Medulla oblongata (tissue), 1 donor: ENCODE measurements around the gene KCNC2.

Experiments
- DNase-seq: peaks from one replicate; pipeline ENCODE4 v3.0.0-alpha.2; 2015; ENCODE audit errors: extremely low spot score

KCNC2 gene

DNA sequence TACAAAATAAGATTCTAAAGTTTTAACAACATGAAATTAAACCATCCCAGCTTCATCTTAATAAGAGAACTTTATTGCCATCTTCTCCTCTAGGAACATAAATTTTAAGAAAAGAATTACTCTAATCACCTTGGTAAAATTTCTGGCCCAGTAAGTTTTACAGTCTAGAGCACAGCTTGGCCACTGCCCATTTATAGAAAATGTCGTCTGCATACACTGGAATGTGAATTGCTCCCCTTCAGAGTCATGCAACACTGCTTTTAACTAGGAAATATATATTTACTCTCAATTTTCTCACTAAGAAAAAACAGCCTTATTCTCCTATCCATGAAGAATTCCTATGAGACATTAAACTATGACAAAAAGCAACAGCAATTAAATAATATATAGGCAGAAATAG lies 48.2 kb downstream of the KCNC2 start:
- DNase-seq = no peak

DNA sequence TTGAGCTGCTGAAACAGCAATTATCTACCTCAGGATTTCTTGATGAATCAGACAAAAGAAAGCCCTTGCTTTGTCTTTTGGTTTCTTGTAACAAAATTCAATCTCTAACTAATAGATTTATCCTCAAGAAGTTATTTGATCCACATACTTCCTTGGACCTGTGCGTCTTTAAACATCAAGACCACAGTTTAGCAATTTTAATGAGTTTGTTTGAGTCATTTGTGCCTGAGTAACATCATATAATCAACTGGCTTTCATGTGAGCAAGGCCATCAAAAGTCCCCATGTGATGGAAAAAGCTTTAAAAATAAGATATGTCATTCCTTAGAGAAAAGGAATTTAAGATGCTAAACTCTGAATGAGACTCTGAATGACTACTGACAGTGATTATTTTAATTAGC lies 52.3 kb downstream of the KCNC2 start:
- no peak for DNase-seq

DNA sequence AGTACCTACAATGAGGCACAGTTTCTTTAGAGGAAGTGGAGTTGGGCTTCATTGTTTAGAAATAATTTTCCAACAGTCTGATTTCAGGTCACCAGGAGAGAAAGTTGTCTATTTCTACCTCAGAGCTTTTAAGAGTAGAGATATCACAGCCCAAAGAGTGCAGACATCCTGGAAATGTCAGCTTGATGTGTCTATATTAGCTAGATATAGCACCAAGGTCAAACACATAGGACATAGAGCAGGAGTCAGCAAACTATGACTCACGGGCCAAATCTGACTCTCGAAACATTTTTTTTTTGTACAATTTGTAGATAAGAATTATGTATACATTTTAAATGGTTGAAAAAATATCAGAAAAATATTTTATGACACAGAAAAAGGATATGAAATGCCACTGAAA lies 53.7 kb downstream of the KCNC2 start:
- DNase-seq = no peak

DNA sequence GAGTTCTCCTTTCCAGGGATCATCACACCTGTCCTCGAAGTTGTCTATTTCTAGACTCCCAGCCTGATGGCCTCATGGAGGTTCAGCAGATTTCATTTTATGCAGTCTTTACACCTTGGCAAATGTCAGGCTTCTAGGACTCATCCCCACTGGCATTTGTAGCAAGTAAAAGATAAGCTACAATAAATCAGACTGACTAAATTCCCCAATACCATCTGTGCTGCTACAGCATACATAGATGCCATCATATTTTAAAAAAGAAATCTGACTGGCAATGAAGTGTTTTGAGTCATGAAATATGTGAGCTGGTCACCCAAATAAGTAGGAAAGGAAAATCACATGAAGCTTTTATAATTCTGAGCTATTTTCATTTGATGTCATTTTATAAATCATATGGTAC lies 55.3 kb downstream of the KCNC2 start:
- no peak for DNase-seq

DNA sequence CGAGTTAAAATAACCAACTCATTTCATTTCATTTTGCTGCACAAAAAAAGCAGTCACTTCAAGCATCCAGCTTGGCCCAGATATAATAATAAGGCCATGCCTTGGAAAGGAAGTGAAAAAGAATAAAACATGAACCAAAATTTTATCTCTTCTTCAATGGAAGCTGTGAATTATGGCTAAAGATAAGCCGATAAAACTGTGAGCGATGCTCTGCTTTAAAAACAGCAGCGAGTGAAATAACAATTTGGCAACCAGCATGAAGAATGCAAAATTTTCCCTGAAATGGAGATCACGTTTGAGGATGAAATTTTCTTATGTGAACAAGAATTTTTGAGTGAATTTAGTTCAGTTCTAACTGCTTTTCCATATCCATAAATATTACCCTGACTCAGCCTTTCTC lies 70.4 kb downstream of the KCNC2 start:
- no peak for DNase-seq

DNA sequence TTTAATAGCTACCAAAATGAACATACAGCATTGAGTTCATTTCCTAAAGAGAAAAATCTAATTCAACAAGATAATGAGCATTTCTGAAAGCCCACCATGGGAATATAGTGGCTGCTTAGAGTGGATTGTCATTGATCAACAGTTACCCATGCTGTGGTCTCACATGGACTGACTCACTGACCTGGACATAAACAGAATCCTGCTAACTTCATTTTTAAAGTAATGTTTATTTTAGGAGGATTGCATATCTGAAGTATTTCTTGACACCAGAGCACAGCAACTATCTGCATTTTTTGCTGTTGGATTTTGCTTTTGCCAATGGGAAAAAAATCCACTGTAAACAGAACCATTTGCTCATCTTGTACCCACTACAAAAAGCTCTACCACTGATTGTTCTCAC lies 71.7 kb downstream of the KCNC2 start:
- no peak for DNase-seq

DNA sequence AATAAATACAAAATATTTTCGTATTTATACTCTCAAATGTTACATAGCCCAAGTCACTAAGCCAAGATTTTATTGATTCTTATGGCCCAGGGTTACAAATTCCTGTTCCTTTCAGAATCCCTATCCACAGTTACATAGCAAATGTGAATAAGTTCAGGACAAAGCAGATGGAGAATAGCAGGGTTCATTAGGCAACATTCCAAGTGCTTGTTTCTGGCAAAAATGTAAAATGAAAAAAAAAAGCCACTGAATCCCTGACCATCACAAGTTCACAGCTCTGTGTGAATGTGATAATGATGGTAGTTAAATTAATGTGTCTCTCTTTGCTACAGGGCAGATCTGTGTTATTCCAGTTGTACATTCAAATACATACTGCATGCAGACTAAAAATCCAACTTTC lies 74.6 kb downstream of the KCNC2 start:
- DNase-seq = no peak

DNA sequence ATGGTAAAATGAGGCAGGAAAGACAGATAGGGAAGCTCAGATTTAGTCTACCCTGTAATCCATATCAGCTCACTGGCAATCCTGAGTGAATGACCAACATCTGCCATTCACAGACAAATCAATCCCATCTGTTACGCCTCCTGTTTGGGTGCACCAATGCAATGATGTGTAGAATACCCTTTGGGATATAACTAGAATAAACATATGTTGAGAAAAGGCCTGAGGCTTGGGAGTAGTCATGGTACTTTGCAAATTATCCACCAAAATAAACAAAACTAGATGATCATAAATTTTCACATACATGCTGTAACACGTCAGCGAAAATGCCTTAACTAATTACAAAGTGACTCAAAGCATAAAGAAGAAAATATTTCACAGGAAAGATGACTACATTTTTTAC lies 78.8 kb downstream of the KCNC2 start:
- no peak for DNase-seq

DNA sequence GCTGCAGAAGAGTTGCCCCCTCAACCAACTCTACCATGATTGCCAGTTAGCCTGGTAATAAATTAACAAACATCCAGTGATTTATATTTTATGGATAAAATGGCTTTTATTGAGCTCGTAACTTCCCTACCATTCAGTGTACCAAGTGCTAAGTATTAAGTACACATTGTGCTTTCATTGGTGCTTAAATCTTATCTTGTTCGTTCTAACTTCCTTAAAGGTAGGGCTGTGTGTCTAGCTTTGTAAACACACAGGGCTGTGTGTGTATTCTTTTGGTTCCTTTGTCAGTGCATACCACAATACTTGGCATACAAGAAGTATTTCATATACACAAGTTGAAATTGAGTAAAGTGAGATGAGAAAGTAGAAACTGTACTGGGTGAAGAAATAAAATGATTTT lies 80.4 kb downstream of the KCNC2 start:
- no peak for DNase-seq

DNA sequence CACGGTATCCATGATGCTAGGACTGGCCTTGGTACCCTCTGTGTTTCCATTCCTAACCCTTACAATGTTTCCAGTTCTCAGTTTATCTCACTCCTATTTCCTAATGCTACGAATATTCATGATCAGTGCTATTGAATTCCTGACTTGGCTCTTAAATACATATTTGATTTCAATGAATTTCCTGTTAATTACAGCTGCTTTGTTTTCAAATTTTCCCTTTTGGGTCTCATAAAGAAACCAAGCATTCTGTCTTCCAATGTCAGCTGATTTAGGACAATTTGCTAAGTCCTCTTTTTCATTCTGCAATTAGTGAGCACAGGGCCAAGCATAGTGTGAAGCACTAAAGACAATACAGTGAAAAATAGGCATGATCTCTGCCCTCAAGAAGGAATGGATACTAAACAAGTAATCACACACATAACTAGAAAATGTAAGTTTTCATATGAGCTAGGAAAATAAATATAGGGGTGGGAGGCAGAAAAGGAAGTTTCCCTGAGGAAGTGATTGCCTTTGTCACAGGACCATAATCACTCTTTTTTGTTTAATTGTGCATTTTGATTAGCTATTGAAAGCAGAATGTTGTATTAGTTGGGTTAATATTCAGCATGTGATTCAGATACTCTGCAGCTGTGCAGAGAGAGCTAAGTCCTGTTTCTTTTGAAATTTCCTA lies 88.5 kb downstream of the KCNC2 start:
- DNase-seq = no peak

DNA sequence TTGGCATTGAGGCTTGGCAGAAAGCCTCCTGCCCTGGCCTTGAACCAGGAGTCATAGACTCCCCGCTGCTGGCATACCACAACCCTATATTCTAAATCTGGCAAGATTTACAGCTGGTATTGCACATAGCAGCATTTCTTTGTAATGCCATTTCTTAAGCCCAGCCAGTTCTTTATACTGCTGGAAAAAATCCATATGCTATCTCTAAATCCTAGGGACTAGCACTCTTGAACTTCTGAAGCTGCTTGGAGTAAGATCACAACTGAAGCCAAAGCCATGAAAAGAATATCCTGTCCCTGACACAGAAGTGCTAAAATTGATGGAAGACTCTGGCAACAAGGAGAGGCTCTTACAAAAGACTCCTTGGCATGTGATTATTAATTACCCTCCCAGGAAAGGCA lies 89.3 kb downstream of the KCNC2 start:
- no peak for DNase-seq

DNA sequence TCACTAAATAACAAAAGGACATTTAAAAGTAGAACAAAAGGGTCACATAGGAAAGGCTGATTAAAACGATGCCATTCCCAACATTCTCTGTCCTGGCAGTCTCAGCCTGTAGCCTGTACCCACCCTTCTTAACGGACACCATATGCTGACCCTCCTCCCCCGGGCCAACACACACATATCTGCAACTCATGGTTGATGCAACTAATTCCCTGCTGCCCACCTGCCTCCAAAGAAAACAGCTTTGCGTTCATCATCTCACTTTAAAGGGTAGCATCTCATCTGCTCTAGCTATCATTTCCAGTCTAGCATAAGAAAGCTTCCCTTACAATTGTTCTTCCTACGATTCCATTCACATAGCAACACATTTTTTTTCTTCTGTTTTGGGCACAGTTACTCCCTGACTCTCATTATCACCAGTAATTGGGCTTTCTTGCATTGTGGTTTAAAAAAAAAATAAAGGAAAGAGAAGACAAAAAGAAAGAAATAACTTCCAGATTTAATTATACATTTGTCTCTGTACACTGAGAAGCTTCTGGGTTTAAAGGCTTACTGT lies 92.9 kb downstream of the KCNC2 start:
- no peak for DNase-seq

DNA sequence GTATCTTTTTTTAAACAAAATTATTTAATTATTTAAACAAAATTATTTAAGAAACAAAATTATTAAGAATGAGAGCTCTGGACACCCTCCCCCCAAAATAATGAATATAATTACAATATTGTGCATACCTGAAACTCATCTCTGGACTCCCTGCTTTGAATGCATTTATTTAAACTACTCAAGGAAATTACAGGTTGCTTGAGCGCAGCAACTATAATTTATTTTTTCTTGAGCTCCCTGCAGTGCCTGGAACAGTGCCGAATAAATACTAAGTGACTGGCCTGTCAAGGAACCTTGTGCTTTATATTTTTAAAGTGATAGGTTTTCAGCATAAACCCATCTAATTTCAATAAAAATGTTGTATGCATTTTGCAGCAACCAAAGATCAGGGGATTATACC lies 93.9 kb downstream of the KCNC2 start:
- DNase-seq = no peak

DNA sequence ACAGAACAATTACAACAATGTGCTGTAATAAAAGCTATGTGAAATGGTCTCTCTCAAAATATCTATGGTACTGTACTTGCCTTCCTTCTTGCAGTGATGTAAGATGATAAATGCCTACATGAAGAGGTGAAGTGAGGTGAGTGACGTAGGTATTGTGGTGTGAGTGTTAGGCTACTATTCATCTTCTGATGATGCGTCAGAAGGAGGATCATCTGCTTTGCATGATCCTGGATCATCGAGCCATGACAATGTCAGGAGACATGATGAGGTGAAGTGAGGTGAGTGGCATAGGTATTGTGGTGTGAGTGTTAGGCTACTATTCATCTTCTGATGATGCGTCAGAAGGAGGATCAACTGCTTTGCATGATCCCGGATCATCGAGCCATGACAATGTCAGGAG lies 105.8 kb downstream of the KCNC2 start:
- no peak for DNase-seq

DNA sequence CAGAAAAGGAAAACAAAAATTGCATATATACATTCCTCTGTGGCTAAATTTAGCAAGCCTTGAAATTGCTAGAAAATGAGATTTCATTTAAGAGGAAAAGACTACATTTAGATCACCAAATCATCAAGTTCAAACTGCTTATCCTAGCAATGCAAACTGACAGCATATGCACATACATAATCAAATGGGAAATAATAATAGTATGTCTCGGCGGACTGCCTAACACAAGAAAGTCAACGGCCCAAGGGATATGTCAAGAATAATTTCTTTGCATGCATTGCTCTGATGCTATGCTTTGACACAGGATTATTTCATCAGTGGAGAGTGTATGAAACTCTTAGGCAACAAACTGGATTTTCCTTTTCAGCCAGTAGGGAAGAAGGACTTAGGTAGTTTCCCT lies 107.9 kb downstream of the KCNC2 start:
- no peak for DNase-seq

DNA sequence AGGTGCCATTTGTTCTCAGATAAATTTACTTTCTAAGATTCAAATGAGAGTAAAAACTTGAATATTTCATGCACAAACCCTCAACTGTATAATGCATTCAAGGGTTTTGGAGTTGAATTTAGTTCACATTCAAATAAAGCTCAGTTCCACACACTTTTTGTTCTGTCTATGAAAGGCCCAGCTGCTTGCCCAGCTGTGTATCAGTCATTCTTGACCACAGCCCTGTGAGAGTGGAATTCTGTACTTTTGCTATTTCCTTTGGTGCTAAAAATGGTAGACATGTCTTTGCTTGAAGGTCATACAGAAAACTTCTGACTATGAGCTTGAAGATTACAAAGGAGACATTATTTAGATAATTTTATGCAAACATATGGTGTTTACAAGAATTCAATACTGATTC lies 110.4 kb downstream of the KCNC2 start:
- no peak for DNase-seq

DNA sequence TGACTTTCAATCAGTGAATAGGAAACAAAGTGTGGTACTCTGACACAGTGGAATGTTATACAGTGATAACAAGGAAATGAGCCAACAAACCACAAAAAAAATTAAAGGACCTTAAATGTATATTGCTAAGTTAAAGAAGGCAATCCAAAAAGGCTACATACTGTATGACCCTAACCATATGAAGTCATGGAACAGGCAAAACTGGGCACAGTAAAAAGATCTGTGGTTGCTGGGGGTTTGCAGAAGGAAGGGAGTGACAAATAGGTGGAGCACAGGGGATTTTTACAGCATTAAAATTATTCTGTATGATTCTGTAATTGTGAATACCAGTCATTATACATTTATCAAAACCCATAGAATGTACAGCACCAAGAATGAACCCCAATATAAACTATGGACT lies 112.6 kb downstream of the KCNC2 start:
- DNase-seq = no peak

DNA sequence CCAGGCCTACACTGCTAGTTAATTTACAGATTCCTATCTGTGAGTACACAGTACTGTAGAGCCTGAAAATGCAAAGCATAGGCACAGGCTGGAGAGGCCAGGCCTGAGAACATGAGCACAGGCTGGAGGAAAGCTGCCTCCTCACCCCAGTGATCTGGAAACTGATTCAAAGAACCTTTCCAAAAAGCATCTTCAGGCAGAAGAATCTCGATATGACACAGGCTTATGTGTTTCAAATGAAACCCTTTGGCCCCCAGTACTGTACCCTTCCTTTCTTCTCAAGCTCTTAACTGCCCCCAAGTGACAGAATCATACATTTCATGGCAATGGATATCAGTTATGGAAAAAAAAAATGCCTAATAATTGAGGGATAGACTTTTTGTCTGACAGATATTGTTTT lies 122.0 kb downstream of the KCNC2 start:
- no peak for DNase-seq

DNA sequence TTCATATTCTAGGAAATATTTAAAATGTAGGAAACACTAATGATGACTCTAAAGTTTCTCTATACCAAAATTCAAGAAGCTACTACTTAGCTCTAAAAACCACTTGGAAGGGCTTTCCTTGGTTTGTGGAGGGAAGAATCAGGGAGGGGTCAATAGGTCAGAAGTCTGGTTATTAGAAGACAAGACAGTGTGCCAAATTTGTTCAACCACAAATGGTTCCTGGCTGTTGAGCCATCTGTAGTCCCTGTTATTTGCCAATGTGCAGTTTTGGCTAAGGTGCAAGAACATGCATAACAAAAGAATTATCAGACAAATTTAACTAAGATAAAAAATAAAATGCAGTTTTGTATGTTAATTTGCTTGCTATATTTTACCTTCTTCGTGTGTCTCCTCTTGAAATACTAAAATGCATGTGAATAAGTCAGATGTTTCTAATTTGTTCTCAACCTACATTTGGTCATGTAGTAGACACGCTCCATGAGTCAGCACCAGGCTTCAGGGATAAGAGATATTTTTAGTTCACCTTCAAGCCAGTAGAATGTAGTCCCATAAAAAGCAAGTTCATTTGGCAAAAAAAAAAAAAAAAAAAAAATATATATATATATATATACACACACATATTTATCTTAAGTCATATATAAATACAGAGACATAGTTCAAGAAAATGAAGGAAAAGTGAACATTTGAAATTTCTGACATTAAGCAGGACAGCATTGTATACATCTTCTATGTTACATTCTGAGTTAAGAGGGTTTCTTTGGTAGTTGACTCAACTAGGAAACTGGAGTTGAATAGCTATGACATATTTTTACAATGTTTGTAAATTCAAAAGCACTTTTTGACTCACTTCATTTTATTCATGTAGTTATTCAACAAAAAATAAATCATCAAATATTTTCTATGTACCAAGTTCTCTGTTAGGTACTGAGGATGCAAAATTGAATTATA lies 123.3 kb downstream of the KCNC2 start:
- DNase-seq = no peak

DNA sequence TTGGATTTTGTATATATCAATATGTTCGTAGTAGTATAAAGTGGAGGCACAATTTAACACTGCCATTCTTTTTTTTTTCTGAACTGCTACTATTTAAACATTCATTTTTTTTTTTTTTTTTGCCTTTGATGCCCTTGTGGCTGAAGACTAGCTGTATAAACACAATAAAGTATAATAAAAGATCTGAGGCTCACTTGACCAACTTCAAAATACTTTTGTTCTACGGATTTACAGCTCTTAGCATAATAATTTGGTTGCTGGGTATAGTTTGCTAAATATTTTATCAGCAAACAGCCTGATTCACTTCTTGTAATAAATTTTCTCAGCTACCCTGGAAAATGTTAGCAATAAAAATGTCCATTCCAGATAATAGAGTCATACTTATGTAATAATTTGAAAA lies 128.3 kb downstream of the KCNC2 start:
- DNase-seq = no peak

DNA sequence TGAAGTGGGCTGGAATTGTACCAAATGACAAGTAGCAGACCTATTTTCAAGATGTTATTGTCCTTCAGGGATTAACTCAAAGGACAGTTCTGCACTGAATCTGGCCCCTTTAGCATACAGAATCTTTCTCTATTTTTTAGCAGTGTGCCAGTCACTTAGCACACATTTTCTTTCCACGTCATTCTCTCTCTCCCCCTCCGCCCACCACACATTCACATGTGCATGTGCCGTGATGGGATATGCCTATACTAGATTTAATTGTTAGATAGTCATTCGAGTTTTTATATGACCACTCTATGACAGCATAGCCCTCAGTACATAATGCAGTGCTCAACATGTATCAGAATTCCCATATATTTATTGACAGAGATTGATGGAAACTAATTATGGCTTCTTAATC lies 129.1 kb downstream of the KCNC2 start:
- no peak for DNase-seq

DNA sequence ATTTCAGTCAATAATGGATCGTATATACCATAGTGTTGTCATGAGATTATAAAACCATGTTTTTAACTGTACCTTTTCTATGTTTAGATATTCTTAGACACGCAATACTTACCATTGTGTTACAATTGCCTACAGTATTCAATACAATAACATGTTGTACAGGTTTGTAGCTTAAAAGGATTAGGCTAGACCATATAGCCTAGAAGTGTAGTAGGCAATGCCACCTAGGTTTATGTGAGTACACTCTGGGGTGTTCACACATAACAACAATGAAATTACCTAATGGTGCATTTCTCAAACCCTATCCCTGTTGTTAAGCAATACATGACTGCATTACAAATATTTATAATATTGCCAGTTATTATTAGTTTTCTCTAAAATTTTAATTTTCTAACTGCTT lies 144.2 kb downstream of the KCNC2 start:
- DNase-seq = no peak

DNA sequence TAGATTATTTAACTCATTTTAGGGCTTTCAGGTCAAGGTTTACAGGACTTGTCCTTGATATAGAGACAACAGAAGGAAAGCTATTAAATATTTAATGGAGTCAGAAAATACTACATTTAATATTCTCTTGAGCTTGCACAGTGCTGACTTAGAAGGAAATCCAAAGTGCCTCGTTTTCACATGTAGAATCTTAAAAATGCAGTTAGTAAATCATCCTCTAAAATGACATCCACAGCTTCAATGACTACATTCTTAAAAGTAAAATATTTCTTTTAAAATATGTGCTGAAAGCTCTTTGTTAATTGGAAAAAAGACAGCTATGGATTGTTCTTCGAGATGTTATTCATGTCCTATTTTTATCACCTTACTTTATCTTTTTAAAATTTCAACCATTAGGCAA lies 146.9 kb downstream of the KCNC2 start:
- DNase-seq = no peak
